ENCODE data around the gene TNK1. TPM values are rescaled to one million over a fixed set of nuclear protein-coding genes. Genes with fewer than 3 reads are reported as not detected.

The TNK1 gene
- total and polyA plus RNA-seq, 3 donors from 2014 or later: 3.7 to 6.8 (median 4.0) TPM

GRCh38 chr17:7406235-7406825, 25.4 kb downstream of the TNK1 start:
- TF ChIP-seq CTCF (IDR thresholded peaks at IDR 0.05): no peak
- TF ChIP-seq POLR2A (IDR thresholded peaks at IDR 0.05): no peak
- H3K27ac ChIP-seq: peak overlapping the region in 1 of 2 donors; percentile 95

GRCh38 chr17:7407082-7407481, 26.2 kb downstream of the TNK1 start:
- Histone ChIP-seq H3K4me3 (no peak overlapping the region), H3K27ac (no peak overlapping the region), H3K27me3 (no peaks in the 10 kb centered on the region), H3K9me3 (no peaks in the 10 kb centered on the region), H3K4me1 (peaks cover 17% of the 10 kb centered on the region), H3K36me3 (ENCODE audit: low read depth, missing control alignments) (no peaks in the 10 kb centered on the region)
- DNase-seq: no peak
- intact Hi-C loops (cut with DNase I; ENCODE audit: low total_unique reads): no loop called here
- 80 to 85% methylated on average over 13 of the region's 13 CpGs for WGBS, 2 donors
- no peak for TF ChIP-seq POLR2A (IDR thresholded peaks at IDR 0.05)
- TF ChIP-seq CTCF (IDR thresholded peaks at IDR 0.05): no peak

More at GRCh38 chr17:7406235-7406825, 25.4 kb downstream of the TNK1 start:
- no peaks in the 10 kb centered on the region for H3K36me3 ChIP-seq (ENCODE audit: low read depth, missing control alignments)
- intact Hi-C loops (cut with DNase I; ENCODE audit: low total_unique reads): no loop called here
- H3K27me3 ChIP-seq: no peaks in the 10 kb centered on the region
- H3K9me3 ChIP-seq: no peaks in the 10 kb centered on the region
- H3K4me1 ChIP-seq: peaks cover 17% of the 10 kb centered on the region
- no peak for DNase-seq
- WGBS, 2 donors: 55 to 56% methylated on average over 3 to 12 of the region's 12 CpGs
- H3K4me3 ChIP-seq: no peak overlapping the region

- H3K27ac ChIP-seq: no peak within 1 kb of the TSS
- no peak for DNase-seq
- H3K4me1 ChIP-seq: peaks cover 13% of the 10 kb centered on the region
- H3K27me3 ChIP-seq: no peaks in the 10 kb centered on the region
- no peaks in the 10 kb centered on the region for H3K9me3 ChIP-seq
- H3K36me3 ChIP-seq (ENCODE audit: low read depth, missing control alignments): no peaks in the 10 kb centered on the region
- WGBS, 2 donors: 46 to 50% methylated on average over 10 of the region's 12 CpGs
- intact Hi-C loops (cut with DNase I; ENCODE audit: low total_unique reads): no loop called here
- peak within 1 kb of the TSS; percentile 18 to 23 for H3K4me3 ChIP-seq
- TF ChIP-seq CTCF (IDR thresholded peaks at IDR 0.05): no peak
- no peak for TF ChIP-seq POLR2A (IDR thresholded peaks at IDR 0.05)
These were observed 26.8 kb downstream of the TNK1 start, which contains the start of gene NLGN2 for GRCh38 chr17:7407485-7408251. Gene NLGN2, plus strand, starts transcription at chr17:7407845. Its CDS starts 411 bp downstream, at chr17:7408256.

GRCh38 chr17:7408252-7408727, 27.4 kb downstream of the TNK1 start:
- no peak for DNase-seq
- Histone ChIP-seq H3K4me1 (peaks cover 8% of the 10 kb centered on the region), H3K27ac (no peak overlapping the region), H3K4me3 (peak overlapping the region; percentile 18 to 23), H3K27me3 (no peaks in the 10 kb centered on the region), H3K9me3 (no peaks in the 10 kb centered on the region), H3K36me3 (ENCODE audit: low read depth, missing control alignments) (no peaks in the 10 kb centered on the region)
- TF ChIP-seq POLR2A (IDR thresholded peaks at IDR 0.05) (no peak), CTCF (IDR thresholded peaks at IDR 0.05) (no peak)
- WGBS, 2 donors: 74% methylated on average over 39 of the region's 58 CpGs; no CpG with 5 or more reads in 1 of the 2 donors
- intact Hi-C loops (cut with DNase I; ENCODE audit: low total_unique reads): no loop called here

Data from testis (tissue), 3 donors.